ENCODE data around the gene GLI3. TPM values are rescaled to one million over a fixed set of nuclear protein-coding genes. Genes with fewer than 3 reads are reported as not detected.

The GLI3 gene
- polyA plus RNA-seq, 1 of the 3 experiments (the other 2 are of a cell fraction) = 0.08 TPM

- H3K4me2 ChIP-seq = no peak overlapping the region
- H3K36me3 ChIP-seq (replicated peaks in 1 of 2; ENCODE audit: control insufficient read depth in 1 of 2, insufficient read depth in 2 of 2, low read length in 1 of 2) = no peaks in the 10 kb centered on the region
- no peaks in the 10 kb centered on the region for H3F3A ChIP-seq (replicated peaks; ENCODE audit: insufficient read depth)
- no peaks in the 10 kb centered on the region for H3K9me2 ChIP-seq
- POLR2A ChIA-PET = no interaction called here
- CTCF ChIA-PET = interaction anchor here (0.9 to 6.5 kb wide), 3 partner anchors 12 to 824 kb away, joined by 3 to 51 read pairs (median 47); no protein-coding TSS in a partner anchor
- no peak overlapping the region for H2AFZ ChIP-seq (ENCODE audit: low read depth)
- no peaks in the 10 kb centered on the region for H3K79me2 ChIP-seq (ENCODE audit: insufficient read depth)
- H3K9me3 ChIP-seq = no peaks in the 10 kb centered on the region
- WGBS (ENCODE audit: low lambda C conversion rate) = 73% methylated on average over 35 of the region's 62 CpGs
- TF ChIP-seq RCOR1 (IDR thresholded peaks at IDR 0.05; ENCODE audit: low read length) = no peak
- H3K4me1 ChIP-seq (ENCODE audit: control insufficient read depth in 1 of 2, insufficient read depth in 2 of 2, low read depth in 1 of 2, low read length in 1 of 2) = no peaks in the 10 kb centered on the region
- no peak overlapping the region for H3K4me3 ChIP-seq (ENCODE audit: low read depth in 2 of 2, low read length in 1 of 2)
- no peak overlapping the region for H3K27ac ChIP-seq (ENCODE audit: low read depth in 2 of 2, low read length in 1 of 2)
- H4K20me1 ChIP-seq (ENCODE audit: insufficient read depth) = no peaks in the 10 kb centered on the region
- no peak for DNase-seq
- H3K27me3 ChIP-seq (ENCODE audit: insufficient read depth) = peaks cover 36% of the 10 kb centered on the region; the same call in 1 of the 2 replicates
- no peak overlapping the region for H3K9ac ChIP-seq
Measured at GRCh38 chr7:41965951-41966505, 271.0 kb downstream of the GLI3 start.

DNA sequence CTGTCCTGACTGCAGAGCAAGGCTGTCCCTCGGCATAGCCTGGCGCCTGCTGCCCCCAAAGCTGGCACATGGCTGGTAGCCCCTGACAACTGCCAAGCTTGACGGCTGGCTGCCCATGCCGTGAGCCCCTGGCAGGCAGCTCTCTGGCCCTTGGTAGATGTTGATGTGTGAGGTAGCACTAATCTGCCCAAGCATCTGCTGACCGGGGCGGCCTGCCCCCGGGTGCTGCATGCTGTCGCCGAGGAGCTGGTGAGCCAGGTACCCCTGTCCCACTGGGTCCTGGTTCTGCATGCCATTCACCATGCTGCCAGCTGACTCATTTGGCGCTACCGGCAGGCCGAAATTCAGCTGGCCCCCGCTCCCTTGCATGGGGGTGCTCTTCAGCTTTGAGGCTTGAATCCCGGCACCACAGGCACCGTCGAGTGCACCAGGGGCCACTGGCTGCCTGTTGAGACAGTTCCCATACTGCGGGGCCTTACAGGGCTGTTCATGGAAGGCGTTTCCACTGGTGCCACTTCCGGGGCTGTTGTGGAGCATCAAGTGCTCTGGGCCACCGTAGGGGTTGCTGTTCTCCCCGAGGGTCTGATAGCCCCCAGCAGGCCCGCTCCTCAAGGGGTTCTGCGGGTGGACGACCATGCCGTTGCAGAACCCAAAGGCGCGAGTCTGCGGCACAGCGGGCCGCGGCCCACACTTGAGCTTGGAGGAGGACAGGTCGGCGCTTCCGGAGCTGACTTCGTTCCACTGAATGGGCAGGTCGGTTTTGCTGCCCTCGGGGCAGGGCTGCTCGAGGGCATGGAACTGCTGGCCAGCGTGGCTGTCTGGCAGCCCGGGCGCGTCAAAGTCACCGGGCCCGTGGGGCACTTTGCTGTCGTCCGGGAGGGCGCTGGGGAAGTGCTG is 271.9 kb downstream of the GLI3 start:
- H3K4me3 ChIP-seq (ENCODE audit: low read depth in 2 of 2, low read length in 1 of 2) = no peak overlapping the region
- no peak overlapping the region for H3K9ac ChIP-seq
- TF ChIP-seq, protein P1, sequence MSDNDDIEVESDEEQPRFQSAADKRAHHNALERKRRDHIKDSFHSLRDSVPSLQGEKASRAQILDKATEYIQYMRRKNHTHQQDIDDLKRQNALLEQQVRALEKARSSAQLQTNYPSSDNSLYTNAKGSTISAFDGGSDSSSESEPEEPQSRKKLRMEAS (IDR thresholded peaks at IDR 0.05; ENCODE audit: low read depth) = no peak
- TF ChIP-seq ZBTB33 (IDR thresholded peaks at IDR 0.05; ENCODE audit: borderline replicate concordance, low read depth) = no peak
- no peak for TF ChIP-seq ELF1 (IDR thresholded peaks at IDR 0.05)
- TF ChIP-seq FOXJ3 (CRISPR knock-in tag; IDR thresholded peaks at IDR 0.05) = no peak
- TF ChIP-seq FOSL2 (IDR thresholded peaks at IDR 0.05; ENCODE audit: borderline replicate concordance, low read depth) = no peak
- no peak for TF ChIP-seq GATA2 (CRISPR knock-in tag; IDR thresholded peaks at IDR 0.05)
- no peak for TF ChIP-seq RCOR1 (IDR thresholded peaks at IDR 0.05; ENCODE audit: low read length)
- TF ChIP-seq TEAD4 (IDR thresholded peaks at IDR 0.05; ENCODE audit: borderline replicate concordance, insufficient read depth) = no peak
- TF ChIP-seq POLR2AphosphoS5 (IDR thresholded peaks at IDR 0.05; ENCODE audit: low read depth, low read length) = no peak
- no peak for TF ChIP-seq USF2 (IDR thresholded peaks at IDR 0.05; ENCODE audit: borderline replicate concordance, low read depth, low read length)
- no peak for TF ChIP-seq EZH2phosphoT487 (IDR thresholded peaks at IDR 0.05; ENCODE audit: borderline replicate concordance, low read depth)
- no peak for TF ChIP-seq GABPA (IDR thresholded peaks at IDR 0.05; ENCODE audit: low read depth)
- TF ChIP-seq TAF1 (IDR thresholded peaks at IDR 0.05; ENCODE audit: borderline replicate concordance, low read depth, low read length) = no peak
- no peak for TF ChIP-seq NRF1 (IDR thresholded peaks at IDR 0.05; ENCODE audit: low read depth, low read length)
- no peak overlapping the region for H3K27ac ChIP-seq (ENCODE audit: low read depth in 2 of 2, low read length in 1 of 2)
- ChIA-PET CTCF (interaction anchor here (1.0 to 6.5 kb wide), 3 partner anchors 10 to 23 kb away, joined by 4 to 51 read pairs (median 47); no protein-coding TSS in a partner anchor), POLR2A (no interaction called here)
- peaks cover 38% of the 10 kb centered on the region; the same call in 1 of the 2 replicates for H3K27me3 ChIP-seq (ENCODE audit: insufficient read depth)
- H4K20me1 ChIP-seq (ENCODE audit: insufficient read depth) = no peaks in the 10 kb centered on the region
- no peaks in the 10 kb centered on the region for H3K4me1 ChIP-seq (ENCODE audit: control insufficient read depth in 1 of 2, insufficient read depth in 2 of 2, low read depth in 1 of 2, low read length in 1 of 2)
- H3K4me2 ChIP-seq = no peak overlapping the region
- H3K9me2 ChIP-seq = no peaks in the 10 kb centered on the region
- H3K36me3 ChIP-seq (replicated peaks in 1 of 2; ENCODE audit: control insufficient read depth in 1 of 2, insufficient read depth in 2 of 2, low read length in 1 of 2) = no peaks in the 10 kb centered on the region
- WGBS (ENCODE audit: low lambda C conversion rate) = 47% methylated on average over 29 of the region's 47 CpGs
- no peaks in the 10 kb centered on the region for H3K9me3 ChIP-seq
- no peak overlapping the region for H2AFZ ChIP-seq (ENCODE audit: low read depth)
- no peaks in the 10 kb centered on the region for H3F3A ChIP-seq (replicated peaks; ENCODE audit: insufficient read depth)
- DNase-seq = no peak
- H3K79me2 ChIP-seq (ENCODE audit: insufficient read depth) = no peaks in the 10 kb centered on the region

Measured in SK-N-SH (cell line).